Mucosa of stomach (tissue), 1 donor: ENCODE measurements around the gene MTSS2.
"Not testable (repeated sequence)": the region's sequence is repeated elsewhere in the genome, so short reads cannot be mapped to it uniquely, and the experiment has no call there.

ENCODE experiments used
- H3K27me3 ChIP-seq: one replicate; pipeline ENCODE4 v1.7.0; 2013; ENCODE audit warnings: mild to moderate bottlenecking, low read length; ENCODE audit not compliant: control insufficient read depth, insufficient read depth
- H3K36me3 ChIP-seq: one replicate; pipeline ENCODE4 v1.7.0; 2013; ENCODE audit warnings: low read length; ENCODE audit not compliant: control insufficient read depth, insufficient read depth
- H3K4me1 ChIP-seq: one replicate; pipeline ENCODE4 v1.7.0; 2013; ENCODE audit warnings: mild to moderate bottlenecking, low read length; ENCODE audit not compliant: control insufficient read depth, insufficient read depth
- H3K4me3 ChIP-seq: one replicate; pipeline ENCODE4 v1.7.0; 2013; ENCODE audit warnings: low read length
- H3K9ac ChIP-seq: one replicate; pipeline ENCODE4 v1.7.0; 2013; ENCODE audit warnings: mild to moderate bottlenecking, low read length, moderate library complexity
- H3K9me3 ChIP-seq: one replicate; pipeline ENCODE4 v1.7.0; 2013; ENCODE audit warnings: mild to moderate bottlenecking, low read length, moderate library complexity; ENCODE audit not compliant: control insufficient read depth
- donor health status: Pancreatic carcinoma.

The MTSS2 gene

GRCh38 chr16:70678898-70679670, 6.8 kb downstream of the MTSS2 start:
- H3K9me3 ChIP-seq = no peaks in the 10 kb centered on the region
- H3K9ac ChIP-seq = no peak overlapping the region
- H3K4me1 ChIP-seq = peaks cover 25% of the 10 kb centered on the region
- no peaks in the 10 kb centered on the region for H3K36me3 ChIP-seq
- H3K4me3 ChIP-seq = no peak overlapping the region
- no peaks in the 10 kb centered on the region for H3K27me3 ChIP-seq

GRCh38 chr16:70678121-70678897, 7.5 kb downstream of the MTSS2 start:
- Histone ChIP-seq H3K9me3 (no peaks in the 10 kb centered on the region), H3K27me3 (no peaks in the 10 kb centered on the region), H3K9ac (no peak overlapping the region), H3K36me3 (no peaks in the 10 kb centered on the region), H3K4me1 (peaks cover 21% of the 10 kb centered on the region), H3K4me3 (no peak overlapping the region)

- no peaks in the 10 kb centered on the region for H3K27me3 ChIP-seq
- H3K9ac ChIP-seq = no peak overlapping the region
- no peak overlapping the region for H3K4me3 ChIP-seq
- H3K36me3 ChIP-seq = no peaks in the 10 kb centered on the region
- H3K4me1 ChIP-seq = peaks cover 17% of the 10 kb centered on the region
- no peaks in the 10 kb centered on the region for H3K9me3 ChIP-seq
Measured at GRCh38 chr16:70677499-70678120, 8.2 kb downstream of the MTSS2 start.

GRCh38 chr16:70676675-70677498, 9.0 kb downstream of the MTSS2 start:
- Histone ChIP-seq H3K4me3 (no peak overlapping the region), H3K4me1 (peaks cover 9% of the 10 kb centered on the region), H3K9me3 (no peaks in the 10 kb centered on the region), H3K27me3 (no peaks in the 10 kb centered on the region), H3K9ac (no peak overlapping the region), H3K36me3 (no peaks in the 10 kb centered on the region)

GRCh38 chr16:70675851-70676513, 9.9 kb downstream of the MTSS2 start:
- Histone ChIP-seq H3K4me1 (peaks cover under 1% of the 10 kb centered on the region), H3K36me3 (no peaks in the 10 kb centered on the region), H3K9ac (no peak overlapping the region), H3K4me3 (no peak overlapping the region), H3K9me3 (no peaks in the 10 kb centered on the region), H3K27me3 (no peaks in the 10 kb centered on the region)

- Histone ChIP-seq H3K4me1 (no peaks in the 10 kb centered on the region), H3K9ac (no peak overlapping the region), H3K27me3 (no peaks in the 10 kb centered on the region), H3K9me3 (no peaks in the 10 kb centered on the region), H3K36me3 (no peaks in the 10 kb centered on the region), H3K4me3 (no peak overlapping the region)
Measured at GRCh38 chr16:70674221-70675014, 11.4 kb downstream of the MTSS2 start.

GRCh38 chr16:70670938-70671337, 14.9 kb downstream of the MTSS2 start:
- not testable (repeated sequence) for H3K4me1 ChIP-seq, H3K4me3 ChIP-seq, H3K36me3 ChIP-seq

GRCh38 chr16:70670175-70670574, 15.7 kb downstream of the MTSS2 start:
- Histone ChIP-seq H3K4me3 (no peak overlapping the region), H3K27me3 (no peaks in the 10 kb centered on the region), H3K4me1 (no peaks in the 10 kb centered on the region), H3K9ac (no peak overlapping the region), H3K9me3 (no peaks in the 10 kb centered on the region), H3K36me3 (no peaks in the 10 kb centered on the region)

More at GRCh38 chr16:70670938-70671337, 14.9 kb downstream of the MTSS2 start:
- H3K27me3 ChIP-seq, H3K9ac ChIP-seq, H3K9me3 ChIP-seq: not testable (repeated sequence)

GRCh38 chr16:70665806-70666735, 19.8 kb downstream of the MTSS2 start:
- no peak overlapping the region for H3K4me3 ChIP-seq
- H3K9ac ChIP-seq = no peak overlapping the region
- no peaks in the 10 kb centered on the region for H3K9me3 ChIP-seq
- no peaks in the 10 kb centered on the region for H3K4me1 ChIP-seq
- H3K27me3 ChIP-seq = no peaks in the 10 kb centered on the region
- H3K36me3 ChIP-seq = no peaks in the 10 kb centered on the region

GRCh38 chr16:70665113-70665694, 20.6 kb downstream of the MTSS2 start:
- no peaks in the 10 kb centered on the region for H3K27me3 ChIP-seq
- H3K4me1 ChIP-seq = no peaks in the 10 kb centered on the region
- no peak overlapping the region for H3K4me3 ChIP-seq
- no peaks in the 10 kb centered on the region for H3K36me3 ChIP-seq
- no peak overlapping the region for H3K9ac ChIP-seq
- no peaks in the 10 kb centered on the region for H3K9me3 ChIP-seq
